ENCODE results near the gene C19orf44. TPM values are rescaled to one million over a fixed set of nuclear protein-coding genes. Genes with fewer than 3 reads are reported as not detected.

Gene C19orf44
- total and polyA plus RNA-seq, 2 of the 4 experiments (the other 2 are of a cell fraction): 1.4 to 3.8 TPM

- H2BK15ac ChIP-seq (ENCODE audit: low read depth, low read length): 0 out of 3 replicates have a peak overlapping the region, but pooled peaks have one; percentile 29
- H4K91ac ChIP-seq (ENCODE audit: insufficient read depth, low read depth, low read length): peak overlapping the region; percentile 76
- intact Hi-C loops (cut with micrococcal nuclease): no loop called here
- DNase-seq: peak; percentile 26
- H2BK20ac ChIP-seq (ENCODE audit: low read depth, low read length): peak overlapping the region; percentile 9; the same call in 1 of the 2 replicates
- H2AK9ac ChIP-seq (replicated peaks; ENCODE audit: low read depth, low read length, poor library complexity): peak overlapping the region; percentile 97
- H3K9me3 ChIP-seq (ENCODE audit: control insufficient read depth, insufficient read depth, low read length): no peaks in the 10 kb centered on the region
- no peak for TF ChIP-seq RAD21 (IDR thresholded peaks at IDR 0.05; ENCODE audit: low read length)
- TF ChIP-seq MAZ (IDR thresholded peaks at IDR 0.05; ENCODE audit: borderline replicate concordance, low read depth, low read length): peak; percentile 58; the same call in 1 of the 2 replicates
- TF ChIP-seq SMC3 (IDR thresholded peaks at IDR 0.05; ENCODE audit: low read depth, low read length): no peak
- TF ChIP-seq FOS (IDR thresholded peaks at IDR 0.05; ENCODE audit: low read depth, low read length): 0 out of 2 replicates have a peak, but pooled peaks have one; percentile 17
- TF ChIP-seq NFE2L2 (IDR thresholded peaks at IDR 0.05; ENCODE audit: low read depth, low read length): peak; percentile 50; the same call in 1 of the 2 replicates
- TF ChIP-seq CTCF (conservative IDR thresholded peaks at IDR 0.05; ENCODE audit: low read depth, low read length): no peak
- no peak overlapping the region; the same call in 1 of the 2 replicates for H3K18ac ChIP-seq (ENCODE audit: low read depth, low read length)
- H3K56ac ChIP-seq (ENCODE audit: extremely low read depth, insufficient read depth, low read length): no peak overlapping the region
- 0% methylated on average over 1 of the region's 16 CpGs; no CpG with 5 or more reads in 1 of the 2 experiments for WGBS, 2 experiments (ENCODE audit: extremely low coverage in 2 of 2, insufficient read length in 1 of 2)
- H3K9me1 ChIP-seq (ENCODE audit: insufficient read depth, low read length): peaks cover 36% of the 10 kb centered on the region
- BruUV-seq (replicated peaks): no TSS peak
- H2AK5ac ChIP-seq (ENCODE audit: low read depth, low read length): peak overlapping the region; percentile 96; the same call in 1 of the 2 replicates
- ChIA-PET CTCF (no interaction called here), POLR2A (ENCODE audit: unreplicated experiment) (no interaction called here)
- H2BK120ac ChIP-seq (ENCODE audit: low read depth, low read length): peak overlapping the region; percentile 18
- peak overlapping the region; percentile 38 to 80; a peak in 3 of 4 replicates for H4K8ac ChIP-seq (ENCODE audit: low read depth in 2 of 2, low read length in 2 of 2)
- H3K79me1 ChIP-seq (ENCODE audit: low read depth in 1 of 2, low read length in 2 of 2): peaks cover 53 to 91% of the 10 kb centered on the region in 2 experiments
- peak; percentile 81 for ATAC-seq (ENCODE audit: low read depth)
- peaks cover 23% of the 10 kb centered on the region for H3K4me1 ChIP-seq (ENCODE audit: control insufficient read depth, insufficient read depth, low read length)
- dilution Hi-C loops (cut with HindIII; ENCODE audit: low sequenced_read_pairs, unreplicated experiment): no loop called here
- H4K20me1 ChIP-seq (ENCODE audit: insufficient read depth, low read length): peaks cover 78% of the 10 kb centered on the region
- H3K27ac ChIP-seq (ENCODE audit: insufficient read depth, low read length): peak overlapping the region; percentile 25; the same call in 1 of the 2 replicates
- in situ Hi-C loops (cut with MboI; ENCODE audit: low sequenced_read_pairs): no loop called here
- H2AFZ ChIP-seq (replicated peaks; ENCODE audit: low read length, poor library complexity): peak overlapping the region; percentile 84
- no peak overlapping the region for H3K9ac ChIP-seq (ENCODE audit: low read depth, low read length)
- no peaks in the 10 kb centered on the region for H3K27me3 ChIP-seq (ENCODE audit: control insufficient read depth, insufficient read depth, low read length)
- no peak overlapping the region for H3K4me3 ChIP-seq (ENCODE audit: insufficient read depth, low read depth, low read length)
- H3K4ac ChIP-seq (ENCODE audit: low read depth, low read length): peak overlapping the region; percentile 85
- peak overlapping the region; percentile 15 for H2BK5ac ChIP-seq (ENCODE audit: low read depth, low read length, poor library complexity, severe bottlenecking)
- peak overlapping the region; percentile 78 for H3K14ac ChIP-seq (replicated peaks; ENCODE audit: low read depth, low read length)
- H3K36me3 ChIP-seq (ENCODE audit: control insufficient read depth, insufficient read depth, low read length): no peaks in the 10 kb centered on the region
- peak overlapping the region; percentile 84; the same call in 1 of the 2 replicates for H3K23ac ChIP-seq (ENCODE audit: low read depth, low read length)
- H3K4me2 ChIP-seq (ENCODE audit: low read depth, low read length): peak overlapping the region; percentile 45
- peak overlapping the region; percentile 30; the same call in 1 of the 2 replicates for H4K5ac ChIP-seq (ENCODE audit: low read depth, low read length)
Measured at GRCh38 chr19:16457195-16457953, 38.8 kb upstream of the C19orf44 start.

Data from IMR-90 (cell line).